ENCODE measurements around the gene SLC7A8.

DNA sequence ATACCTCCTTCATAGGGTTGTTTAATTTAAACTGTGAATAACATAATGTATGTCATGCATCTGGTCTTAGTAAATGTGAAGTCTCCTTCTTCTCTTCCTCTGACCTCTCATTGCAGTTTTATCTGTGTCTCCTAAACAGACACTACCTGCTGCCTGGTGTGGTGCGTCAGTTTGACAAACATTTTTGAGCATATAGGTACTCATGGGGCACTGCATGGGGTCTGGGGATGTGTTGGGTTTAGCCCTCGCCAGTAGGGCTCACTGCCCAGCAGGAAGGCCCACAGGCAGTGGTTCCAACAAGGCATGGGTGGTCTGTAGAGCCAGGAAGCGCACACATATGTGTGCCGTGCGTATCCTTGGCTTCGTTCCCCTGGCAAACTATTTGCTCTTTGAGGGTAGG is 61.4 kb downstream of the SLC7A8 start:
- TF ChIP-seq ZNF423 (tag by site-specific recombination; IDR thresholded peaks at IDR 0.05) (no peak), ZBTB17 (tag by site-specific recombination; IDR thresholded peaks at IDR 0.05) (no peak), BCL11B (tag by site-specific recombination; IDR thresholded peaks at IDR 0.05; ENCODE audit: low read depth) (no peak), SALL2 (tag by site-specific recombination; IDR thresholded peaks at IDR 0.05; ENCODE audit: borderline replicate concordance) (no peak), TCF7L2 (IDR thresholded peaks at IDR 0.05; ENCODE audit: borderline replicate concordance, low read depth, low read length) (no peak), ZEB2 (tag by site-specific recombination; IDR thresholded peaks at IDR 0.05) (no peak)
- TF ChIP-seq, protein P1, sequence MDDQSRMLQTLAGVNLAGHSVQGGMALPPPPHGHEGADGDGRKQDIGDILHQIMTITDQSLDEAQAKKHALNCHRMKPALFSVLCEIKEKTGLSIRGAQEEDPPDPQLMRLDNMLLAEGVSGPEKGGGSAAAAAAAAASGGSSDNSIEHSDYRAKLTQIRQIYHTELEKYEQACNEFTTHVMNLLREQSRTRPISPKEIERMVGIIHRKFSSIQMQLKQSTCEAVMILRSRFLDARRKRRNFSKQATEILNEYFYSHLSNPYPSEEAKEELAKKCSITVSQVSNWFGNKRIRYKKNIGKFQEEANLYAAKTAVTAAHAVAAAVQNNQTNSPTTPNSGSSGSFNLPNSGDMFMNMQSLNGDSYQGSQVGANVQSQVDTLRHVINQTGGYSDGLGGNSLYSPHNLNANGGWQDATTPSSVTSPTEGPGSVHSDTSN (CRISPR knock-in tag; IDR thresholded peaks at IDR 0.05), result no peak
- TF ChIP-seq, protein P2, sequence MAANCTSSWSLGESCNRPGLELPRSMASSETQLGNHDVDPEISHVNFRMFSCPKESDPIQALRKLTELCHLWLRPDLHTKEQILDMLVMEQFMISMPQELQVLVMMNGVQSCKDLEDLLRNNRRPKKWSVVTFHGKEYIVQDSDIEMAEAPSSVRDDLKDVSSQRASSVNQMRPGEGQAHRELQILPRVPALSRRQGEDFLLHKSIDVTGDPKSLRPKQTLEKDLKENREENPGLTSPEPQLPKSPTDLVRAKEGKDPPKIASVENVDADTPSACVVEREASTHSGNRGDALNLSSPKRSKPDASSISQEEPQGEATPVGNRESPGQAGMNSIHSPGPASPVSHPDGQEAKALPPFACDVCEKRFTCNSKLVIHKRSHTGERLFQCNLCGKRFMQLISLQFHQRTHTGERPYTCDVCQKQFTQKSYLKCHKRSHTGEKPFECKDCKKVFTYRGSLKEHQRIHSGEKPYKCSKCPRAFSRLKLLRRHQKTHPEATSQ (tag by site-specific recombination; IDR thresholded peaks at IDR 0.05), result no peak
- TF ChIP-seq, protein P3, sequence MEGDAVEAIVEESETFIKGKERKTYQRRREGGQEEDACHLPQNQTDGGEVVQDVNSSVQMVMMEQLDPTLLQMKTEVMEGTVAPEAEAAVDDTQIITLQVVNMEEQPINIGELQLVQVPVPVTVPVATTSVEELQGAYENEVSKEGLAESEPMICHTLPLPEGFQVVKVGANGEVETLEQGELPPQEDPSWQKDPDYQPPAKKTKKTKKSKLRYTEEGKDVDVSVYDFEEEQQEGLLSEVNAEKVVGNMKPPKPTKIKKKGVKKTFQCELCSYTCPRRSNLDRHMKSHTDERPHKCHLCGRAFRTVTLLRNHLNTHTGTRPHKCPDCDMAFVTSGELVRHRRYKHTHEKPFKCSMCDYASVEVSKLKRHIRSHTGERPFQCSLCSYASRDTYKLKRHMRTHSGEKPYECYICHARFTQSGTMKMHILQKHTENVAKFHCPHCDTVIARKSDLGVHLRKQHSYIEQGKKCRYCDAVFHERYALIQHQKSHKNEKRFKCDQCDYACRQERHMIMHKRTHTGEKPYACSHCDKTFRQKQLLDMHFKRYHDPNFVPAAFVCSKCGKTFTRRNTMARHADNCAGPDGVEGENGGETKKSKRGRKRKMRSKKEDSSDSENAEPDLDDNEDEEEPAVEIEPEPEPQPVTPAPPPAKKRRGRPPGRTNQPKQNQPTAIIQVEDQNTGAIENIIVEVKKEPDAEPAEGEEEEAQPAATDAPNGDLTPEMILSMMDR (tag by site-specific recombination; IDR thresholded peaks at IDR 0.05), result no peak
- TF ChIP-seq, protein P4, sequence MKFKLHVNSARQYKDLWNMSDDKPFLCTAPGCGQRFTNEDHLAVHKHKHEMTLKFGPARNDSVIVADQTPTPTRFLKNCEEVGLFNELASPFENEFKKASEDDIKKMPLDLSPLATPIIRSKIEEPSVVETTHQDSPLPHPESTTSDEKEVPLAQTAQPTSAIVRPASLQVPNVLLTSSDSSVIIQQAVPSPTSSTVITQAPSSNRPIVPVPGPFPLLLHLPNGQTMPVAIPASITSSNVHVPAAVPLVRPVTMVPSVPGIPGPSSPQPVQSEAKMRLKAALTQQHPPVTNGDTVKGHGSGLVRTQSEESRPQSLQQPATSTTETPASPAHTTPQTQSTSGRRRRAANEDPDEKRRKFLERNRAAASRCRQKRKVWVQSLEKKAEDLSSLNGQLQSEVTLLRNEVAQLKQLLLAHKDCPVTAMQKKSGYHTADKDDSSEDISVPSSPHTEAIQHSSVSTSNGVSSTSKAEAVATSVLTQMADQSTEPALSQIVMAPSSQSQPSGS (tag by site-specific recombination; IDR thresholded peaks at IDR 0.05; ENCODE audit: low read depth), result no peak
